Adrenal gland (tissue), 12 donors: ENCODE measurements around the gene MTHFD2L. TPM values are rescaled to one million over a fixed set of nuclear protein-coding genes. Genes with fewer than 3 reads are reported as not detected.

ENCODE experiments used
- DNase-seq, 7 donors: peaks; one replicate each; pipeline ENCODE4 v3.0.0-alpha.2; 2019 to 2020
- H3K27ac ChIP-seq, 5 donors: fragments of 200-600 bp; sonication (generic) in 4 of 5; 1 replicate in 3 of 5; 2 replicates in 2 of 5; pipeline versions ENCODE4 v1.5.1 to v1.8.0; 2016 to 2020; ENCODE audit warnings: mild to moderate bottlenecking in 1 of 5
- H3K27me3 ChIP-seq: fragments of 200-600 bp; 2 replicates; pipeline ENCODE4 v1.8.0; 2021
- H3K36me3 ChIP-seq, 2 donors: fragments of 200-600 bp; replicated peaks in 1 of 2; 1 replicate in 1 of 2; 2 replicates in 1 of 2; pipeline versions ENCODE4 v1.5.1 to v1.8.0; 2018 to 2022
- H3K4me1 ChIP-seq, 2 donors: fragments of 200-600 bp; replicated peaks in 1 of 2; 1 replicate in 1 of 2; 2 replicates in 1 of 2; pipeline versions ENCODE4 v1.5.1 to v1.8.0; 2018 to 2021
- H3K4me3 ChIP-seq, 4 donors: fragments of 200-600 bp; sonication (generic) in 3 of 4; one replicate each; pipeline ENCODE4 v1.5.1; 2016 to 2018
- H3K9me3 ChIP-seq, 3 donors: fragments of 200-600 bp; sonication (generic) in 1 of 3; replicated peaks in 1 of 3; 1 replicate in 2 of 3; 2 replicates in 1 of 3; pipeline versions ENCODE4 v1.5.1 to v1.8.0; 2016 to 2021
- POLR2A ChIP-seq, 2 donors: fragments of 450-650 bp; IDR thresholded peaks; one replicate each; pipeline ENCODE4 v1.6.1; 2017; ENCODE audit warnings: antibody characterized with exemption in 2 of 2, mild to moderate bottlenecking in 2 of 2, moderate library complexity in 1 of 2
- WGBS, 4 donors: extraction: QIAGEN DNeasy Blood & Tissue Kit in 2 of 4; methylation state at CpG; one replicate each; pipeline versions ENCODE4 v1.1.5 to v1.1.7; 2013 to 2017; 5-methylcytosine and 5-hydroxymethylcytosine counted together
- intact Hi-C, 2 donors: fragments of 100-400 bp; cut with DNase I; formaldehyde crosslinking; loops; one replicate each; pipeline versions ENCODE4 v1.14.1 to v1.15.0; 2022 to 2023
- polyA plus RNA-seq, 3 donors: library from polyadenylated mRNA; stranded (reverse); fragments of 200-250 nt in 2 of 3; fragments of 350-450 nt in 1 of 3; fragmentation: Illumina TruSeq in 1 of 3; extraction: RNeasy Lipid Tissue Mini Kit (QIAGEN cat#74804) in 1 of 3; gene quantifications; one replicate each; pipeline ENCODE4 v1.2.3, GENCODE V29; 2013 to 2014
- total RNA-seq, 9 donors: library from RNA; depleted of rRNA in 4 of 9; stranded (reverse); fragments of >200 nt in 4 of 9; fragments of 120-200 nt in 1 of 9; fragmentation: NEBNext Ultra II Directional in 1 of 9; extraction: Animal tissue kit (Norgen Biotek cat#: 25700) in 1 of 9; gene quantifications; one replicate each; pipeline versions ENCODE4 v1.1.0 to v1.2.4, GENCODE V29; 2013 to 2023
- TF ChIP-seq, protein P1 (sequence below), 6 experiments: fragments of 450-650 bp in 4 of 6; fragments of 200-600 bp in 2 of 6; sonication (generic) in 1 of 6; IDR thresholded peaks; 1 replicate in 5 of 6; 2 replicates in 1 of 6; pipeline versions ENCODE4 v1.5.1 to v1.8.0; 2016 to 2021; ENCODE audit warnings: antibody characterized with exemption in 6 of 6, mild to moderate bottlenecking in 2 of 6, moderate library complexity in 1 of 6
- donor health status: healthy with polysubstance abuse.
- donor health status: Bipolar disorder and iron deficiency.
- donor health status: DM: yes; HTN: yes; CAD: no.
- donor health status: DM: no; HTN: no; CAD: no.
- donor health status: DM: no; HTN: no; CAD: no.
- donor health status: DM: yes; HTN: yes; CAD: no.

The MTHFD2L gene
- total and polyA plus RNA-seq, 12 donors, result 9.8 to 38.2 (median 15.9) TPM

DNA sequence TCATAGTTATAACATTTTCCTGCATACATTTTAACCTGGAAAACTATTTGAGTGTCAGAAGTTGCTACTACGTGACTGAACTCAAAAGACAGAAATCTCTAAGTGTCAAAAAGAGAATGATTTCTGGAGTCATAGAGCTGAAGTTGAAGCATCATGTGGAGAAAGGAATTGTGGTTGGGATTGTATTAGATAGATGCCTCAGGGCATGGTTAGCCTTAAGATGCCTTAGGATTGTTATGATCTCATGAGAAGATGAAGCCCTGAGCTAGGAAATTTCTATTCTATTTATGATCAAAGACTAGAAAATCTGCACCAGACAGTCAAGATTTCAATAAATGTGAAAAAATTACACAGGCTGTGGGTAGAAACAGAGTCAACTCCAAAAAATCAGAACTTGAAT, 170.6 kb downstream of the MTHFD2L start:
- Histone ChIP-seq H3K4me3 (no peak overlapping the region), H3K9me3 (no peaks in the 10 kb centered on the region), H3K27me3 (peaks cover 5% of the 10 kb centered on the region), H3K36me3 (no peaks in the 10 kb centered on the region), H3K4me1 (no peaks in the 10 kb centered on the region), H3K27ac (no peak overlapping the region)
- intact Hi-C loops, result no loop called here
- 79 to 87% (median 85%) methylated on average over 1 of the region's 1 CpG for WGBS, 4 donors
- no peak for TF ChIP-seq POLR2A (IDR thresholded peaks at IDR 0.05)
- TF ChIP-seq, protein P1, sequence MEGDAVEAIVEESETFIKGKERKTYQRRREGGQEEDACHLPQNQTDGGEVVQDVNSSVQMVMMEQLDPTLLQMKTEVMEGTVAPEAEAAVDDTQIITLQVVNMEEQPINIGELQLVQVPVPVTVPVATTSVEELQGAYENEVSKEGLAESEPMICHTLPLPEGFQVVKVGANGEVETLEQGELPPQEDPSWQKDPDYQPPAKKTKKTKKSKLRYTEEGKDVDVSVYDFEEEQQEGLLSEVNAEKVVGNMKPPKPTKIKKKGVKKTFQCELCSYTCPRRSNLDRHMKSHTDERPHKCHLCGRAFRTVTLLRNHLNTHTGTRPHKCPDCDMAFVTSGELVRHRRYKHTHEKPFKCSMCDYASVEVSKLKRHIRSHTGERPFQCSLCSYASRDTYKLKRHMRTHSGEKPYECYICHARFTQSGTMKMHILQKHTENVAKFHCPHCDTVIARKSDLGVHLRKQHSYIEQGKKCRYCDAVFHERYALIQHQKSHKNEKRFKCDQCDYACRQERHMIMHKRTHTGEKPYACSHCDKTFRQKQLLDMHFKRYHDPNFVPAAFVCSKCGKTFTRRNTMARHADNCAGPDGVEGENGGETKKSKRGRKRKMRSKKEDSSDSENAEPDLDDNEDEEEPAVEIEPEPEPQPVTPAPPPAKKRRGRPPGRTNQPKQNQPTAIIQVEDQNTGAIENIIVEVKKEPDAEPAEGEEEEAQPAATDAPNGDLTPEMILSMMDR (IDR thresholded peaks at IDR 0.05), result no peak
- no peak for DNase-seq

DNA sequence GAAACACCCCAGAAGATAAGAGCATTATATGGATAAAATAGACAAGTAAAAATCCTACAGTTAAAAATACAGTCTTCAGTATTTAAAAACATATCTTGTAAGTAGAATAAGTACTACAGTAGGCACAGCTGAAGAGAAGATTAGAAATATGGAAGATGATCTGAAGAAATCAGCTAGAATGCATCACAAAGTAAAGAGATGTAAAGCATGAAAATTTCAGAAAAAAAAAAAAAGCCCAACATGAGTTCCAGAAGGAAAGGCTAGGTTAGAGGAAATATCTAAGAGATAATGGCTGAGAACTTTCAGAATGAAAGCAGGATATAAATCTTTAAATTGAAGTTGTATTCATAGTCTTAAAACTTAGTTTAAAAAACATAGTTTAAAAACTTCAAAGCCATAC, 171.4 kb downstream of the MTHFD2L start:
- intact Hi-C loops, result no loop called here
- no peak for TF ChIP-seq POLR2A (IDR thresholded peaks at IDR 0.05)
- TF ChIP-seq, protein P1 (IDR thresholded peaks at IDR 0.05), result no peak
- H3K9me3 ChIP-seq, result no peaks in the 10 kb centered on the region
- H3K27ac ChIP-seq, result no peak overlapping the region
- H3K4me1 ChIP-seq, result no peaks in the 10 kb centered on the region
- H3K4me3 ChIP-seq, result no peak overlapping the region
- peaks cover 5% of the 10 kb centered on the region for H3K27me3 ChIP-seq
- DNase-seq, result no peak
- H3K36me3 ChIP-seq, result no peaks in the 10 kb centered on the region

DNA sequence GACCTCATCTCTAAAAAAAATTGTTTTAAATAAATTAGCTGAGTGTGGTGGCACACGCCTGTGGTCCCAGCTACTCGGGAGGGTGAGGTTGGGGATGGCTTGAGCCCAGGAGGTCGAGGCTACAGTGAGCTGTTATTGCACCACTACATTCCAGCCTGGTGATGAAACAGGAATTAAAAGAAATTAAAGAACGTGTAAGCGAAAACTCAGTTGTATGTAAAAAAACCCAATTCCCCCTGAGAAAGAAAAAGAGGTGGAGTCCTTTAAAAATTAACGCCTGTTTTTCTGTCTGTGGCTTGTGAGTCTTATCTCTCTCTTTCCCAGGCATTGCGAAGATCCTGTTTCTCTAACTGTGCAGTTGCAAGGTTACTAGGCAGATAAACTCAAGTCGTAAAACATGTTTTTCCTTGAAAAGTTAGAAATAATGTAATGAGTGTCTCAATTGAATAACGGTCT, 172.4 kb downstream of the MTHFD2L start:
- H3K27me3 ChIP-seq, result peaks cover 5% of the 10 kb centered on the region
- DNase-seq, result no peak
- no peaks in the 10 kb centered on the region for H3K4me1 ChIP-seq
- H3K27ac ChIP-seq, result no peak overlapping the region
- no peaks in the 10 kb centered on the region for H3K36me3 ChIP-seq
- intact Hi-C loops, result no loop called here
- 39 to 48% (median 44%) methylated on average over 9 of the region's 9 CpGs for WGBS, 4 donors
- no peaks in the 10 kb centered on the region for H3K9me3 ChIP-seq
- TF ChIP-seq, protein P1 (IDR thresholded peaks at IDR 0.05), result no peak
- TF ChIP-seq POLR2A (IDR thresholded peaks at IDR 0.05), result no peak
- H3K4me3 ChIP-seq, result no peak overlapping the region

DNA sequence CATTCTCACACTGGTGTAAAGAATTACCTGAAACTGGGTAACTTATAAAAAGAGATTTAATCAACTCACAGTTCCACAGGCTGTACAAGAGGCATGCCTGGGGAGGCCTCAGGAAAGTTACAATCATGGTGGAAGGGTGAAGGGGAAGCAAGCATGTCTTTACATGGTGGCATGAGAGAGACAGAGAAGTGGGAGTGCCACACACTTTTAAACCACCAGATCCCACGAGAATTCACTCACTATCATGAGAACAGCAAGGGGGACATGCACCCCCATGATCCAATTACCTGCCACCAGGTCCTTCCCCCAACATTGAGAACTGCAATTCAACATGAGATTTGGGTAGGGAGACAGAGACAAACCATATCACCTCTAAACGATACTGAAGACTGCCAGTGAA, 173.3 kb downstream of the MTHFD2L start:
- no peaks in the 10 kb centered on the region for H3K27me3 ChIP-seq
- no peak for DNase-seq
- no peaks in the 10 kb centered on the region for H3K9me3 ChIP-seq
- H3K4me1 ChIP-seq, result no peaks in the 10 kb centered on the region
- no peak overlapping the region for H3K4me3 ChIP-seq
- H3K36me3 ChIP-seq, result no peaks in the 10 kb centered on the region
- TF ChIP-seq, protein P1 (IDR thresholded peaks at IDR 0.05), result no peak
- TF ChIP-seq POLR2A (IDR thresholded peaks at IDR 0.05), result no peak
- intact Hi-C loops, result no loop called here
- 63 to 82% (median 70%) methylated on average over 2 of the region's 2 CpGs for WGBS, 4 donors
- no peak overlapping the region for H3K27ac ChIP-seq
